Skin epidermis (tissue), 12 donors: ENCODE measurements around the gene TDRD12.
"Not testable (repeated sequence)": the region's sequence is repeated elsewhere in the genome, so short reads cannot be mapped to it uniquely, and the experiment has no call there.

ENCODE experiments used
- H3K27ac ChIP-seq, 21 experiments: fragments of 200-600 bp; sonication (generic) in 11 of 21; one replicate each; pipeline ENCODE4 v1.5.0; 2020; ENCODE audit warnings: mild to moderate bottlenecking in 3 of 21, inconsistent platforms in 2 of 21, moderate library complexity in 2 of 21
- H3K4me3 ChIP-seq, 7 experiments: fragments of 200-600 bp; sonication (generic) in 2 of 7; one replicate each; pipeline ENCODE4 v1.5.0; 2020; ENCODE audit warnings: inconsistent platforms in 2 of 7, mild to moderate bottlenecking in 2 of 7, moderate library complexity in 1 of 7

Gene TDRD12

DNA sequence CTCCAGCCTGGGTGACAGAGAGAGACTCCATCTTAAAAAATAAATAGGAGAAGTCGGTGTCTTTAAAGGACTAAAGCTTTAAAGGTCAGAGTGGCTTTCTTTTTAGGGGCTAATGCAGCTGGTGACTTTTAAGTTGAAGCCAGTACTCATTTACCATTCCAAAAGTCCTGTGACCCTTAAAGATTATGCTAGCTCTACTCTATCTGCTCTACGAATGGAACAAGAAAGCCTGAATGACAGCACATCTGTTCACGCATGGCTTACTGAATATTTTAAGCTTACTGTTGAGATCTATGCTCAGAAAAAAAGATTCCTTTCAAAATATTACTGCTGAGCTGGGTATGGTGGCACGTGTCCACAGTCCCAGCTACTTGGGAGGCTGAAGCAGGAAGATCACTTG lies 16.4 kb downstream of the TDRD12 start:
- no peak overlapping the region for H3K4me3 ChIP-seq
- no peak overlapping the region for H3K27ac ChIP-seq

DNA sequence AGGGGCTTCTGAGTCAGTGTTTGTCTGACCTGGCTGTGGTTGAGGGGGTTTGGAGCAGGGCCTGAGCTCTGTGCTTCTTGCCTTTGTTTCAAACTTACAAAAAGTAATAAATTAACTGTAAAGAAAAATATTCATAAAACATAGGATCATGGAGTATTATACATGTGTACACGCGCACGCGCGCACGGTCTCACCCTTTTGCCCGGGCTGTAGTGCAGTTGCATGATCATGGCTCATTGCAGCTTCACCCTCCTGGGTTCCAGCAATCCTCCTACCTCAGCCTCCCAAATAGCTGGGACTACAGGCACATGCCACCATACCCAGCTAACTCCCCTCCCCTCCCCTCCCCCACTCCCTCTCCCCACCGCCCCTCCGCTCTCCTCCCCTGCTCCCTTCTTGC lies 23.5 kb downstream of the TDRD12 start:
- Histone ChIP-seq H3K4me3 (no peak overlapping the region), H3K27ac (no peak overlapping the region)

DNA sequence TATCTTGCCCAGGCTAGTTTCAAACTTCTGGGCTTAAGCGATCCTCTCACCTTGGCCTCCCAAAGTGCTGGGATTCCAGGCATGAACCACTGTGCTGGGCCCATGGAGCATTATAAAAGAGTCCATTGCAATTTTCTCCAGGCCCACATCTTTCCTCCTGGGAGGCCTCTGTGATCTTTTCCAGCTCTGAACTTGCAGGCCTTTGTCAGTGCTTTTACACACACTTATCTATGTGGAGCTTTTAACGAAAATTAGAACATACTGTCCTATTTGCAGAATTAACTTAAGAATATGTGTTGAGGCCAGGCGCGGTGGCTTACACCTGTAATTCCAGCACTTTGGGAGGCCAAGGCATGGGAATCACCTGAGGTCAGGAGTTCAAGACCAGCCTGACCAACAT lies 23.9 kb downstream of the TDRD12 start:
- Histone ChIP-seq H3K27ac (no peak overlapping the region), H3K4me3 (no peak overlapping the region)

DNA sequence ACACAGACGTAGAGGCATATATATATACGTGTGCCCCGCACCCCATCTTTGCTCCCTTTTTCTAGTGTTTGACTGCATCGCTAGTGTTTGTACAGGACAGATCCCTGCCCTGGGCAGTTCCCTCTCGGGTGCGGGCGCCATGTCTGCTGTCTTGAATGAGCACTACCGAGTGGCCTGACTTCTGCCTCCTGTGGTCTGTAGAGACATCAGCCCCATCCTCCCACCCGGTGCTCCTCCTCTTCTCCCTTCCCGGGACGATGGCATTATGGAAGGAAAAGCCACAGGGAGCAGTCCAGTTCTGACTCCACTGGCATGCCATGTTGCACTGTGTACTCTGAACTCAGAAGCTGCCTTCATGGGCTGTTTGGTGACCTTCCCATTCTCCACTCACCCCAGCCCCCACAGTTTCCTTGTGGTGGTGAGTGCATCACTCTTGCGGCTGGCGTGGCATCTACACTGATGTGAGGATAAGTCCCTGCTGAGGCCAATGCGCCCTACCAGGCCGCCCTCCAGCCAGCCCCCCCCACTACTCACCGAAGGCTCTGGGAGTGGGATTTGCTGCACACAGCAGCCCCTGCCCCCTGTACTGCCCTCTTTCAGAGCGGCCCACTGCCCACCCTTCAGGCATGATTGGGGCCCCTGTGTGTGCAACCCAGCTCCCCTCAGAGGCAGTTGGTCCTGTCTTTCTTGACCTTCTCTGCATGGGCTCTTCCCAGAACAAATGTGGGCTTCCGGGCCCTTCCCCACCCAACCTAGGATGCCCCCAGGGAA lies 25.2 kb downstream of the TDRD12 start:
- H3K4me3 ChIP-seq: no peak overlapping the region

DNA sequence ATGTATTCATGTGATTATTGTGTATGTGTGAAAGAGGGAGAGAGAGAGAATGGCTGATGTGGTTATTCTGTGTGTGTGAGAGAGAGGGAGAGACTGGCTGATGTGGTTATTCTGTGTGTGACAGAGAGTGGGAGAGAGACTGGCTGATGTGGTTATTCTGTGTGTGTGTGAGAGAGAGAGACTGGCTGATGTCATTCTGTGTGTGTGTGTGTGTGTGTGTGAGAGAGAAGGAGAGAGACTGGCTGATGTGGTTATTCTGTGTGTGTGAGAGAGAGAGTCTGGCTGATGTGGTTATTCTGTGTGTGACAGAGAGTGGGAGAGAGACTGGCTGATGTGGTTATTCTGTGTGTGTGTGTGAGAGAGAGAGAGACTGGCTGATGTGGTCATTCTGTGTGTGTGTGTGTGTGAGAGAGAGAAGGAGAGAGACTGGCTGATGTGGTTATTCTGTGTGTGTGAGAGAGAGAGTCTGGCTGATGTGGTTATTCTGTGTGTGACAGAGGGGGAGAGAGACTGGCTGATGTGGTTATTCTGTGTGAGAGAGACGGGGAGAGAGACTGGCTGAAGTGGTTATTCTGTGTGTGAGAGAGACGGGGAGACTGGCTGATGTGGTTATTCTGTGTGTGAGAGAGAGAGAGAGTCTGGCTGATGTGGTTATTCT lies 26.2 kb downstream of the TDRD12 start:
- H3K4me3 ChIP-seq, H3K27ac ChIP-seq: not testable (repeated sequence)

More for the DNA sequence above, 25.2 kb downstream of the TDRD12 start:
- no peak overlapping the region for H3K27ac ChIP-seq

DNA sequence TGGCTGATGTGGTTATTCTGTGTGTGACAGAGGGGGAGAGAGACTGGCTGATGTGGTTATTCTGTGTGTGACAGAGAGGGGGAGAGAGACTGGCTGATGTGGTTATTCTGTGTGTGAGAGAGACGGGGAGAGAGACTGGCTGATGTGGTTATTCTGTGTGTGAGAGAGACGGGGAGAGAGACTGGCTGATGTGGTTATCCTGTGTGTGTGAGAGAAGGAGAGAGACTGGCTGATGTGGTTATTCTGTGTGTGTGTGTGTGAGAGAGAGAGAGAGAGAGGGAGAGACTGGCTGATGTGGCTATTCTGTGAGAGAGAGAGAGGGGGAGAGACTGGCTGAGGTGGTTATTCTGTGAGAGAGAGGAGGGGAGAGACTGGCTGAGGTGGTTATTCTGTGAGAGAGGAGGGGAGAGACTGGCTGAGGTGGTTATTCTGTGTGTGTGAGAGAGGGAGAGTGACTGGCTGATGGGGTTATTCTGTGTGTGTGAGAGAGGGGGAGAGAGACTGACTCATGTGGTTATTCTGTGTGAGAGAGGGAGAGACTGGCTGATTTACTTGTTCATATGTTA lies 27.1 kb downstream of the TDRD12 start:
- not testable (repeated sequence) for H3K4me3 ChIP-seq

DNA sequence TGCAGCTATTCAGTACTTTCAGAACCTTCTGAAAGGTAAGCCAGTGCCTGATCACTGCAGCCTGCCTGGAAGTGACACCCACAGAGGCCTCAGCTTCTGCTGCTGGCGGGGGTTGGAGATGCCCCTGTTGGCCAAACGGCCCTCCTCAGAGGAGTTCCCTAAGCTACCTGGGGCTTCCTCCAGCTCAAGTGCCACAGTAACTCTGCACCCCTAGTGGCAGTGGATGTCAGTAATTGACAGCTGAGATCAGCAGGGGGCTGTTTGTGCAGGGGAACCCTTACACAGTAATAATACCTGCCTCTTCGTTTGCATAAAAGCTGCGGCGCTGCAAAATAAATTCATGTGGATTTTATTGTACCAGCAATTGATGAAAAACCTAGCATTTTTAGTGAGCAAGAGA lies 28.9 kb downstream of the TDRD12 start:
- Histone ChIP-seq H3K4me3 (no peak overlapping the region), H3K27ac (no peak overlapping the region)

More for the DNA sequence above, 27.1 kb downstream of the TDRD12 start:
- H3K27ac ChIP-seq: not testable (repeated sequence)

DNA sequence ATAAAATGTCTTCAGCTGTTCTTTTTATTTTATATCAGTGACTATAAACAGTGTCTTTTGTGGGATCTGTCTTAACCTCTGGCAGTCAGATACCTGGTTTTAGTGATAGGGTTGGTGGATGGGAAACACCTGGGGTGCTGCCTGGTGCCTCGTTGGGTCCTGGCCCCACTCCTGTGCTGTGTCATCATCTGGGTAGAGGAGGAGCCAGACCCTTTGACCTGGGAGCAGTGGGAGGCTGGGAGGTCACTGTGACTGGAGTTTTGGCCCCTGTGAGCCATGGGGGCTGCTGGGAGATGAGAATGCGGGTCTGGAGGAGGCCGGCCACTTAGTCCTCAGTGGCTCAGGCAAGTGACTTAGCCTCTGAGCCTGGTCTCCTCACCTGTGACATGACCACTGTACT lies 29.4 kb downstream of the TDRD12 start:
- Histone ChIP-seq H3K4me3 (no peak overlapping the region), H3K27ac (no peak overlapping the region)

DNA sequence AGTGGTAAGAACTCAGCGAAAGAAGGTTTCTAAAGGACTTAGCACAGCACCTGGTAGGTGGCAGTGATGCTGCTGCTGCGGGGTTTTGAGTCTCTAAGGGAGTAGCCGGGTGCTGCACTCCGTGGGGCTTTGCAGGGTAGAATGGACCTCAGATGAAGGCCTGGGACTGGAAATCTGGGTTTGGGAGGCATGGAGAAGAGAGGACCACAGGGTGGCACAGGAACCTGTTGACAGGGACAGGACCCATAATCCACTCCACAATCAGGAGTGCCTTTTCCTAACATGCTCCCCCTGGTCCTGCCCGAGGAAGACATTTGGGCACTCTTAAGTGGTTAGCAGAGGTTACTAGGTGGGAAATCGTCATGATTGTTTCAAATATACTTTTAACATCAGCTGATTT lies 29.8 kb downstream of the TDRD12 start:
- no peak overlapping the region for H3K4me3 ChIP-seq
- H3K27ac ChIP-seq: no peak overlapping the region

DNA sequence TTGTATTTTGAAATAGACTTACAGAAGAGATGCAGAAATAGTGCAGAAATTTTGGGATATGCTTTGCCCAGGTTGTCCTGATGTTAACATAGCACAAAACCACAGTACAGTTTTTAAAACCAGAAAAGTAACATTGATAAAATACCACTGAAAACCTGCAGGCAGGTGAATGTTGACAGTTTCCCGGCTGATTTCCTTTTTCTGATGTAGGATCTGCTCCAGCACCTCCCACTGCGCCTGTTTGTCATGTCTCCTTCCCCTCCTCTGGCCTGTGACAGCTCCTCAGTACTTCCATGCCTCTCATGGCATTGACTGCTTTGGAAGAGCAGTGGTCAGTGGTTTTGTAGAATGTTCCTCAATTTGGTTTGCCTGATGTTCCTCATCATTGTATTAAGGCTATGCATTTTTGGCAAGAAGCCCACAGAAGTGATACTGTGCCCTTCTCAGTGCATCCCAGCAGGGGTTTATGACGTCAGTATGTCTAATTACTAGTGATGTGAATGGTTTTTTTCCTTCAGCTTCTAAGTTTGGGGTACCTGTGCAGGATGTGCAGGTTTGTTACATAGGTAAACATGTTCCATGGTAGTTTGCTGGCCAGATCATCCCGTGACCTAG lies 31.0 kb downstream of the TDRD12 start:
- H3K4me3 ChIP-seq: no peak overlapping the region
- H3K27ac ChIP-seq: no peak overlapping the region

DNA sequence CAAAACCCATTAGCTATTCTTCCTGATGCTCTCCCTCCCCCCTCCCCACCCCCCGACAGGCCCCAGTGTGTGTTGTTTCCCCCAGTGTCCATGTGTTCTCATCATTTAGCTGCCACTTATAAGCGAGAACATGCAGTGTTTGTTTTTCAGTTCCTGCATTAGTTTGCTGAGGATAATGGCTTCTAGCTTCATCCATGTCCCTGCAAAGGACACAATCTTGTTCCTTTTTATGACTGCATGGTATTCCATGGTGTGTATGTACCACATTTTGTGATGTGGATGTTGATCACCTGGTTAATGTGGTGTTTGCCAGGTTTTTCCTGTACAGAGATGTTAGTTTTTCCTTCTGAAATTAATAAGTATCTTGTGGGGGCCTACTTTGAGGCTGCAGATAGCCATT lies 31.5 kb downstream of the TDRD12 start:
- Histone ChIP-seq H3K4me3 (no peak overlapping the region), H3K27ac (no peak overlapping the region)

DNA sequence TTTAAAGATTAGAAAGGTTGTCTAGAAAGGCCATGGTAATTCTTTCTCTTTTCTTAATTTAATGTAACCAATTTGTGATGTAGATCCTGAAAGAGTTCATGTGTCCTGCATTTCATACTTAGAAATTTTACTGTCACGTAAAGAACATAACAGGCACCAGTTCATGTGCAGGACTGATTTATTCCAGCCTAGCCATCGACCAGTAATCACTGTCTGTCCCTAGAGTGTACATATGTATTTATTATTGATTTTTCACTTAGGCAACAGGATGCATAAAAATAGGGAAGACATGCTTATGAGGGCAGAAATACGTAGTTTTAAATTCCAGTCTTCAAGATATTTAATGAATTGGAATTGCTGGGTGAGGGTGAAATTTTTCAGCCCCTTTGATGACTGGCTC lies 37.6 kb downstream of the TDRD12 start:
- no peak overlapping the region for H3K4me3 ChIP-seq
- H3K27ac ChIP-seq: no peak overlapping the region

DNA sequence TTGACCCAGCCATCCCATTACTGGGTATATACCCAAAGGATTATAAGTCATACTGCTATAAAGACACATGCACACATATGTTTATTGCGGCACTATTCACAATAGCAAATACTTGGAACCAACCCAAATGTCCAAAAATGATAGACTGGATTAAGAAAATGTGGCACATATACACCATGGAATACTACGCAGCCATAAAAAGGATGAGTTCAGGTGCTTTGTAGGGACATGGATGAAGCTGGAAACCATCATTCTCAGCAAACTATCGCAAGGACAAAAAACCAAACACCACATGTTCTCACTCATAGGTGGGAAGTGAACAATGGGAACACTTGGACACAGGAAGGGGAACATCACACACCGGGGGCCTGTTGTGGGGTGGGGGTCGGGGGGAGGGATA lies 45.8 kb downstream of the TDRD12 start:
- H3K27ac ChIP-seq, H3K4me3 ChIP-seq: not testable (repeated sequence)

DNA sequence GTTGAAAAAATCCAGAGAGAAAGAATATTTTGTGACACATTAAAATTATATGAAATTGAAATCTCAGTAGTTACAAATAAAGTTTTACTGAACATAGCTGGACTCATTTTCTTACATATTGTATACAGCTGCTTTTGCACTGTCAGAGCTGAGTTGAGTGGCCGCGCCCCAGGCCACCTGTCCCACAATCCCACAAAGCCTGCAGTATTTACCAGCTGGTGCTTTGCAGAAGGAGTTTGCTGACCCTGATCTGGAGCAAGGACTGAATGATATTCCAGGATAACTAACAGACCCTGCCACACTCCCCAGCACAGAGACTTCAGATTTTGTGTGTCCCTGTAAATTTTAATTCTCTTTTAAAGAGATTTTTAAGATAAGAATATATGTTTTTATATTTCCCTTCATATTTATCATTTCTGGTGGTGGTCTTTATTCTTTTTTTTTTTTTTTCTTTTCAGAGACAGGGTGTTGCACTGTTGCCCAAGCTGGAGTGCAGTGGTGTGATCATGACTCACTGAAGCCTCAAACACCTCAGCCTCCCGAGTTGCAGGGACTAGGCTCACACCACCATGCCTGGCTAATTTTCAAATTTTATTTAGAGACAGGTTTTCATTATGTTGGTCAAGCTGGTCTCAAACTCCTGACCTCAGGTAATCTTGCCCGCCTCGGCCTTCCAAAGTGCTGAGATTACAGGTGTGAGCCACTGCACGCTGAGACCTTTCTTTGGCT lies 48.5 kb downstream of the TDRD12 start:
- Histone ChIP-seq H3K4me3 (no peak overlapping the region), H3K27ac (no peak overlapping the region)

DNA sequence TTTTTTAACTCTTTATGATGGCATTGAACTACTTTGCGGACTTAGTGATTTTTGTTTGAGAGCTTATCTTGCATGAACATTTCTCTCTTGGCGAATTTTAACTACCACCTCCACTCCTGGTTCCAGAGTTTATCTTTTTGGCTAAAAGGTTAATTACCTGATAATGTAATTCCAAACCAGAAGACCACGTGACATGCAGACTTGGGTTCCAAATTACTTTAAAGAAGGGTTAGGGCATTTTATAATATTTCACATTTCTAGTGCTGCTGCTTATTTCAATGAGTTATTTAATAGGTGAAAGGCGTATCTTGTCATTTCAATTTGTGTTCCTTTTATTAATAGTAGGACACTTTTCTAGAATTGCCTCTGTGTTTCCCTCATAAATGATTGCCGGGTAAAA lies 52.0 kb downstream of the TDRD12 start:
- no peak overlapping the region for H3K4me3 ChIP-seq
- no peak overlapping the region for H3K27ac ChIP-seq

DNA sequence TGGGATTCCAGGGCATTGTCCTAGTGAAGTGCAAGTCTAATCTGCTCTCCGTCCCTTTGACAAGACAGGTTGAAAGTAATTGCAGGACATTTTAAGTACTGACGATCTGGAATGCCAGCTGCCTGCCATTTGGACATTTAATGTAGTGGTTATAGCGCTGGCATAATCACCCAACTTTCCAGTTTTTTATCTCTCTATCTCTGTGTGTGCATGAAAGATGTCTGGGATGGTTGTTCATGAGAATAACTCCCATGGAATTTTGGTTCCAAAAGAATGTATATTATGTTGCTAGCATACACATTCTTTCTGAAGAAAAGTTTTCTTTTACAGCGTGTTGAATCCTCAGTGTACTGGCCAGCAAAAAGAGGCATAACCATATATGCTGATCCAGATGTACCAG lies 53.6 kb downstream of the TDRD12 start:
- no peak overlapping the region for H3K4me3 ChIP-seq
- H3K27ac ChIP-seq: no peak overlapping the region

DNA sequence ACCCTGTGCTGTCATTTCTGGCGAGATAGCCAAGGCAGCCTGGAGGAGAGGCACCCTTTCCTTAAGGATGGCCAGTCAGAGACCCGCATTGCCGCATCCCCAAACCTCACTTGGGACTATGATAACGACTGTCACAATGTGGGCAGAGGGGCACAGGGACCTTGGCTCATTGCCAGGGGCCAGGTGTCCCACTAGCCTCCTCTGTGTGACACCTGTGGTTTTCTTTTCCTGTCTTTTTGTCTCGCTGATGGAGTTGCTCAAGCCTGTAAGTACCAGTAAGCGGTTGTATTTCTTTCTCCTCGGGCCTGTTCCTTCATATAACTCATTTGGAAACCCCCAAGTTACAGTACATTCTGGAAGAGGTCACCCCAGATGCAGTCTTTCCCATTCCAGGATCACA lies 59.5 kb downstream of the TDRD12 start:
- H3K4me3 ChIP-seq: no peak overlapping the region

DNA sequence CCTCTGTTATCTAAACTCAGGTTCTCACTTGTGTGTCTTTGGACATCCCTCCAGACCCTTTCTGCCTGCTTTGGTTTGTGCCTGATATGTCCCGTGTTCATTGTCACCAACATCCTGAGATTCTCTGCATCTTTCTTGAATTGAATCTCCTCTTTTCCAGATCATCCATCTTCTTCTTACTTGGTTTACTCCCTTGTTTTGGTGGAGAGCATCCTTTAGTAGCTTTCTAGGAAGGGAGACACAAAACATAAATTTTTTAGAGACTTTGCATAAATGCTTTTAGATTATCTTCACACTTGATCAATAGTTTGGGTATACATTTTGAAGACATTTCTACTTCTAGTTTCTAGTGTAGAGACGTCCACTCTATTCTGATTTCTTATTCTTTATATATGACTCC lies 61.7 kb downstream of the TDRD12 start:
- Histone ChIP-seq H3K27ac (no peak overlapping the region), H3K4me3 (no peak overlapping the region)

More for the DNA sequence above, 59.5 kb downstream of the TDRD12 start:
- no peak overlapping the region for H3K27ac ChIP-seq

DNA sequence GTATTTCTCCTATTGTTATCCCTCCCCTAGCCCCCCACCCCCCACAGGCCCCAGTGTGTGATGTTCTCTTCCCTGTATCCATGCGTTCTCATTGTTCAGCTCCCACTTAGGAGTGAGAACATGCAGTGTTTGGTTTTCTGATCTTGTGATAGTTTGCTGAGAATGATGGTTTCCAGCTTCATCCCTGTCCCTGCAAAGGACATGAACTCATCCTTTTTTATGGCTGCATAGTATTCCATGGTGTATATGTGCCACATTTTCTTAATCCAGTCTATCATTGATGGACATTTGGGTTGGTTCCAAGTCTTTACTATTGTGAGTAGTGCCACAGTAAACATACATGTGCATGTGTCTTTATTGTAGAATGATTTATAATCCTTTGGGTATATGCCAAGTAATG lies 62.5 kb downstream of the TDRD12 start:
- H3K27ac ChIP-seq, H3K4me3 ChIP-seq: not testable (repeated sequence)

DNA sequence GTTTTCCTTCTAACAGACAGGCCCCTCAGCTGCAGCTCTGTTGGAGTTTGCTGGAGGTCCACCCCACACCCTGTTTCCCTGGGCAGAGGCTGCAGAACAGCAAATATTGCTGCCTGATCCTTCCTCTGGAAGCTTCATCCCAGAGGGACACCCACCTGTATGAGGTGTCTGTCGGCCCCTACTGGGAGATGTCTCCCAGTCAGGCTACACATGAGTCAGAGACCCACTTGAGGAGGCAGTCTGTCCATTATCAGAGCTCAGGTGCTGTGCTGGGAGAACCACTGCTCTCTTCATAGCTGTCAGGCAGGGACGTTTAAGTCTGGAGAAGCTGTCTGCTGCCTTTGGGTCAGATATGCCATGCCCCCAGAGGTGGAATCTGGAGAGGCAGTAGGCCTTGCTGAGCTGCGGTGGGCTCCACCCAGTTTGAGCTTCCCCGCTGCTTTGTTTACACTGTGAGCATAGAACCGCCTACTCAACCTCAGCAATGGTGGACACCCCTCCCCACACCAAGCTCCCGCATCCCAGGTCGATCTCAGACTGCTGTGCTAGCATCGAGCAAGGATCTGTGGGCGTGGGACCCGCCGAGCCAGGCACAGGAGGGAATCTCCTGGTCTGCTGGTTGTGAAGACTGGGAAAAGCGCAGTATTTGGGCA lies 67.7 kb downstream of the TDRD12 start:
- H3K27ac ChIP-seq, H3K4me3 ChIP-seq: not testable (repeated sequence)
